GM19463 (cell line): ENCODE measurements around the gene DBET.
"Not testable (repeated sequence)": the region's sequence is repeated elsewhere in the genome, so short reads cannot be mapped to it uniquely, and the experiment has no call there.

ENCODE experiments used
- ATAC-seq: cut with Tn5 transposase; IDR thresholded peaks from one replicate; pipeline ENCODE4 v1.9.1; 2021; ENCODE audit warnings: mild to moderate bottlenecking, moderate library complexity; ENCODE audit not compliant: unreplicated experiment

DBET gene

GRCh38 chr4:190049378-190050239 is 14.7 kb upstream of the DBET start:
- not testable (repeated sequence) for ATAC-seq

GRCh38 chr4:190058997-190059396 is 5.3 kb upstream of the DBET start:
- not testable (repeated sequence) for ATAC-seq

GRCh38 chr4:190064805-190065204 is 503 bp downstream of the DBET start:
- not testable (repeated sequence) for ATAC-seq

DNA sequence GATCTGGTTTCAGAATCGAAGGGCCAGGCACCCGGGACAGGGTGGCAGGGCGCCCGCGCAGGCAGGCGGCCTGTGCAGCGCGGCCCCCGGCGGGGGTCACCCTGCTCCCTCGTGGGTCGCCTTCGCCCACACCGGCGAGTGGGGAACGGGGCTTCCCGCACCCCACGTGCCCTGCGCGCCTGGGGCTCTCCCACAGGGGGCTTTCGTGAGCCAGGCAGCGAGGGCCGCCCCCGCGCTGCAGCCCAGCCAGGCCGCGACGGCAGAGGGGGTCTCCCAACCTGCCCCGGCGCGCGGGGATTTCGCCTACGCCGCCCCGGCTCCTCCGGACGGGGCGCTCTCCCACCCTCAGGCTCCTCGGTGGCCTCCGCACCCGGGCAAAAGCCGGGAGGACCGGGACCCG is 4.0 kb downstream of the DBET start:
- not testable (repeated sequence) for ATAC-seq

DNA sequence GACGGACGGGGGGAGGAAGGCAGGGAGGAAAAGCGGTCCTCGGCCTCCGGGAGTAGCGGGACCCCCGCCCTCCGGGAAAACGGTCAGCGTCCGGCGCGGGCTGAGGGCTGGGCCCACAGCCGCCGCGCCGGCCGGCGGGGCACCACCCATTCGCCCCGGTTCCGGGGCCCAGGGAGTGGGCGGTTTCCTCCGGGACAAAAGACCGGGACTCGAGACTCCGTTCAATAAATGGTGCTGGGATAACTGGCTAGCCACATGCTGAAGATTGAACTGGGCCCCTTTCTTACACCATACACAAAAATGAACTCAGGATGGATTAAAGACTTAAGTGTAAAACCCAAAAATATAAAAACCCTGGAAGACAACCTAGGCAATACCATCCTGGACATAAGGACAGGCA is 28.8 kb downstream of the DBET start:
- ATAC-seq, result not testable (repeated sequence)

- not testable (repeated sequence) for ATAC-seq
Measured at GRCh38 chr4:190094031-190094430, 29.7 kb downstream of the DBET start.

DNA sequence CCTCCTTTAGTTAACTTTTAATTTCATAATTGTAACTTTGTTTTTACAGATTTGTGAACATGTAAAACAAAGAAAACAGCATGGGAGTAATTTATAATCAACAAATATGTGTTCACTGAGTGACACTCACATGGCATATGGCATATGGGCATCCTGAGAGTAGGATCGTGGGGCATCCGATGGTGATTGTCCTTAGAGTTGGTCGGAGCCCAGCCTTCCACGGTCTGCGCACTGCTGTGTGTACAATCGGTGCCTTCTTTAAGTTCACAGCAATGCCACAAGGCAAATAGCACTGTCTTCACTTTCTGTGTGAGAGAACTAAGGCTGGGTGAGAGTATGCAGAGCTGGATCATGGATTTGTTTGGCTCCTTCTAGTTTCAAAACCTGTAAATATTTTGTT is 31.0 kb downstream of the DBET start:
- ATAC-seq, result not testable (repeated sequence)

- ATAC-seq, result not testable (repeated sequence)
Measured at GRCh38 chr4:190099605-190100004, 35.3 kb downstream of the DBET start.

- ATAC-seq, result not testable (repeated sequence)
Measured at GRCh38 chr4:190101525-190101924, 37.2 kb downstream of the DBET start.

GRCh38 chr4:190106191-190106590 is 41.9 kb downstream of the DBET start:
- ATAC-seq, result not testable (repeated sequence)

DNA sequence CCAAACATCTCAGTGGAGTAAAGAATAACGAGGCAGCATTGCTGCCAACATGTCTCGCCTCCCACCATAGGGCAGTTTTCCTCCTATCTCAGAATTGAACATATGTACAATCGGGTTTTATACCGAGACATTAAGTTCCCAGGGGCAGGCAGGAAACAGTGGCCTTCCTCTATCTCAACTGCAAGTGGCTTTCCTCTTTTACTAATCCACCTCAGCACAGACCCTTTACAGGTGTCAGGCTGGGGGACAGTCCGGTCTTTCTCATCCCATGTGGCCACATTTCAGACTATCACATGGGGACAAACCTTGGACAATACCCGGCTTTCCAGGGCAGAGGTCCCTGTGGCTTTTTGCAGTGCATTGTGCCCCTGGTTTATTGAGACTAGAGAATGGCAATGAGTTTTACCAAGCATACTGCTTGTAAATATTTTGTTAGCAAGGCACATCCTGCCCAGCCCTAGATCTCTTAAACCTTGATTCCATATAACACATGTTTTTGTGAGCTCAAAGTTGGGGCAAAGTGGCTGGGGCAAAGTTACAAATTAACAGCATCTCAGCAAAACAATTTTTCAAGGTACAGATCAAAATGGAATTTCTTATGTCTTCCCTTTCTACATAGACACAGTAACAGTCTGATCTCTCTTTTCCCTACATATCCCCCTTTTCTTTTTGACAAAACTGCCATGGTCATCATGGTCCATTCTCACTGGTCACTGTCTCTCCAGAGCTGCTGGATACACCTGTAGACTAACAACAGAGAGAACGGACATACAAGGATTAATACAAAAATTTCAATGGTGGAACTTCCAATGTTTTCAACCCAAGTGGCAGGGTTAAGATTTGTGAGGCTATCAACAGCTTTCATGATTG is 42.5 kb downstream of the DBET start:
- not testable (repeated sequence) for ATAC-seq

DNA sequence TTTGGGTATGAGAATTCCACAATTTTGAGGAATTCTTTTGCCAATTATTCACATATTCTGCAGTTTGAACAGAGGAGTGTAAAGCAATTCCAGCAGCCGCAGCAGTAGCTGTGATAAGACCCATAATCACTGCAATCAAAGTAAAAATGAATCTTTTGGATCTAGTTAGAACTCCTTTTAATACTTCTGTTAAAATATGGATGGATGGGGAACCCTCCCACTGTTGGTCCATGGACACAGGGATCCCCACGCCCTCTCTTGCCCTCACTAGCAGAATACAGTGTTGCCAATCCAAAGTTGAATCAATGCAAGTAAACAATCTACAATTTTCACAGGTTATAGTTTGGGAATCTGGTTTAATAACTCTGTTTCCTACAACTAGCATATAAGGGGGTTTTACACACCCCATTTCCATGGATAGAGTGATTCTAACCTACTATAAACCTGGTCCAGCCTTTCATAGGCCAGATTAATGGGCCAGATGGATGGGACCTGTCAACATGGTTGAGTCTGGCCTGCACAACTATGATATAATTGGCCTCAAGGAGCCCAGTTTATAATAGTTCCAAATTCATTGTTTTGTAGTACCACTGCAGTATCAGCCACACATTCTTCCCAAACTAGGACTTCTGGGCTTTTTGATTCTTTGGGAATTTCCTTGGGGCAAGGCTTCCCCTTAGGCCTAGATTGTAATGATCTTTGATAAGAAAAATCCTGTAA is 43.6 kb downstream of the DBET start:
- ATAC-seq, result not testable (repeated sequence)

DNA sequence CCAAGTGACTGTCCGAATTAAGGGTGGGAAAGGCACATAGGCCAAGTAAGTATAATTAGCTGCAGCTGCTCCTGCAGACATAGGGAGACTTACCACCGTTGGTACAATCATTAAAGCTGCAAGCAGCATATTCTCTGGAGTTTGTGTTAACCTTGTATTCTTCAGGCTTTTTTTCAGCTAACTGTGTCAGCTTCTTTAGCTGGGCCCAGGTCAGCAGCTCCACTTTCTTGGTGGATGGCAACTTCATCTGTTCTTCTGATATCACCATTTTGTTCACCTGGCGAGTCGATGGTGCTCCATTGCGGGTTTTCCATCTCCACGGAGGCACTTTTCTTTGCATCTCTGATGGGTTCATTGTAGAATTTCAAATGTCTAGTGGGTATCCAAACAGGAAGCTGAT is 44.5 kb downstream of the DBET start:
- not testable (repeated sequence) for ATAC-seq

DNA sequence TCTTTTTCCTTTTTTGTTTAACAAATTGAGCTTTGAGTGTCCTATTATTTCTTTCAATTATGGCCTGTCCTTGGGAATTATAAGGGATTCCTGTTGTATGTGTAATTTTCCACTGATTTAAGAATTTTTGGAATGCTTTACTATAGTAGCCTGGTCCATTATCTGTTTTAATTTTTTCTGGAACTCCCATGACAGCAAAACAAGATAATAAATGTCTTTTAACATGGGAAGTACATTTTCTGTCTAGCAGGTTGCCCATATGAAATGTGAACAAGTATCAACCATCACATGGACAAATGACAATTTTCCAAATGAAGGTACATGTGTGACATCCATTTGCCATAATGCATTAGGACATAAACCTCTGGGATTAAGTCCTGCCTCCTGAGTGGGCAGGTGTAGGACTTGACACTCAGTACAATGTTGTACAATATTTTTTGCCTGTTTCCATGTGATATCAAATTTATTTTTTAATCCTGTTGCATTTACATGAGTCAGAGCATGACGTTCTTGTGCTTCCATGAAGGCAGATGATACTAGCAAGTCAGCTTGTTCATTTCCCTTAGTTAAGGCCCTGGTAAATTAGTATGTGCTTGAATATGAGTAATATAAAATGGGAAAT is 45.2 kb downstream of the DBET start:
- ATAC-seq, result not testable (repeated sequence)

DNA sequence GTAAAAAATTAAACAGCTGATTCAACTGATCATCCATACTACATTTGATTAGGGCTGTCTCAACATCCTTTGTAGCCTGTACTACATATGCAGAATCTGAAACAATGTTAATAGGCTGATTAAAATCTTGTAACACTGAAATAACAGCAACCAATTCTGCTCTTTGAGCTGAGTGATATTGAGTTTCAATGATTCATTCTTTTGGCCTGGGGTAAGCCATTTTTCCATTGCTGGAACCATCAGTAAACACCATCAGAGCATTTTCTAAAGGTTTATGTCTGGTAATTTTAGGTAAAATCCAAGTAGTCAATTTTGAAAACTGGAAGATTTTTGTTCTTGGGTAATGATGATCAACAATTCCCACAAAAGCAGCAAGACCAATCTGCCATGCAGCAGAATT is 45.7 kb downstream of the DBET start:
- not testable (repeated sequence) for ATAC-seq

- ATAC-seq, result not testable (repeated sequence)
Measured at GRCh38 chr4:190110570-190111295, 46.4 kb downstream of the DBET start.

DNA sequence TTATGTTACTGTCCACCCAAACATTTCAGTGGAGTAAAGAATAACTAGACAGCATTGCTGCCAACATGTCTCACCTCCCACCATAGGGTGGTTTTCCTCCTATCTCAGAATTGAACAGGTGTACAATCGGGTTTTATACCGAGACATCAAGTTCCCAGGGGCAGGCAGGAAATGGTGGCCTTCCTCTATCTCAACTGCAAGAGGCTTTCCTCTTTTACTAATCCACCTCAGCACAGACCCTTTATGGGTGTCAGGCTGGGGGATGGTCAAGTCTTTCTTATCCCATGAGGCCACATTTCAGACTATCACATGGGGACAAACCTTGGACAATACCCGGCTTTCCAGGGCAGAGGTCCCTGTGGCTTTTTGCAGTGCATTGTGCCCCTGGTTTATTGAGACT is 48.6 kb downstream of the DBET start:
- not testable (repeated sequence) for ATAC-seq

DNA sequence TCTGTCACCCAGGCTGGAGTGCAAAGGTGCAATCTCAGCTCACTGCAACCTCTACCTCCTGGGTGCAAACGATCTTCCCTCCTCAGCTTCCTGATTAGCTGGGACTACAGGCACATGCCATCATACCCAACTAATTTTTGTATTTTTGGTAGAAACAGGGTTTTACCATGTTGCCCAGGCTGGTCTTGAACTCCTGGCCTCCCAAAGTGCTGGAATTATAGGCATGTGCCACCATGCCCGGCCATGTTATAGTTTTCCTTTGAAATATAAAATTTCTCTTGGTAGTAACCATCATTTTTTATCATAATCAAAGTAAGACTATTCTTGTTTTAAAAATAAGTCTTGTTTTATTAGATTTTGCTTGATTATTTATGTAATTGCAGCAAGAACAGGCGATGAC is 50.7 kb downstream of the DBET start:
- ATAC-seq, result not testable (repeated sequence)
